GM12865 (cell line): Measurements from ENCODE around the gene LYRM1.

Experiments used
- DNase-seq: peaks from one replicate; pipeline ENCODE4 v3.0.0; 2010; ENCODE audit warnings: low read depth
- H3K4me3 ChIP-seq: 2 replicates; pipeline ENCODE4 v1.5.1; 2011; ENCODE audit warnings: mild to moderate bottlenecking, low read depth, low read length, control low read depth
- TF ChIP-seq, protein P1 (sequence below): IDR thresholded peaks from 2 replicates; pipeline ENCODE4 v1.5.1; 2011; ENCODE audit warnings: low read length, control low read depth, low read depth, inconsistent platforms; ENCODE audit not compliant: insufficient read depth; ENCODE audit errors: missing control alignments

The LYRM1 gene

DNA sequence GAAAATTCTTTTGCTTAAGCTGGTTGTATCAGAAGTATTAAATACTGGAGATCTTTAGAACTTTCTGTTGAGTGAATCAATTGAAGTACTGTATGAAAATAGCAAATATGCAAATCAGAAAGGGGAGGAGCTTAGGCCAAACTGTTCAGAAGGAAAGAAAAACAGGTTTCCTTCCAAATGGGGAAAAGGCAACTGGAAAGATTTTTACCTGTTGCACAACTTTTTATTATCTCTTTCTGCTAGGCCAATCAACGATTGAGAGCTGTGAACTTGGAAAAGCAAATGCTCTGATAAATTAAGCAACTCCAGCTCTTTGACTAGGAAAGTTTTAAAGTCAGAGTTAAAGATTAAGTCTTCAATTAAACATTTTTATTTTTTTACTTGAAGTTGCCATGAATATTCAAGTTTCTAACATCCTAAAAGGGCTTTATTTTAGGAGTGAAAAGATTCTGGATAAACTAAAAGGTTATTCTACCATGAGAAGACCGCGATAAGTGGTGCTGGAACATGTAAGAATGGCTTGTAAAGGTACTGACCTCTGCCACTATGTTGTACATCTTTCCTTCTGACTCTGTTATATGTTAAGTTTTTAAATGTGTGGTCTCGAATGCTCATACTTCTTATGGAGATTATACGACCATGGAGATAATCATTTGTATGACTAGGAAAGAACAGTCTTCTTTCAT, 16.9 kb upstream of the LYRM1 start:
- DNase-seq: no peak
- no peak overlapping the region for H3K4me3 ChIP-seq
- TF ChIP-seq, protein P1, sequence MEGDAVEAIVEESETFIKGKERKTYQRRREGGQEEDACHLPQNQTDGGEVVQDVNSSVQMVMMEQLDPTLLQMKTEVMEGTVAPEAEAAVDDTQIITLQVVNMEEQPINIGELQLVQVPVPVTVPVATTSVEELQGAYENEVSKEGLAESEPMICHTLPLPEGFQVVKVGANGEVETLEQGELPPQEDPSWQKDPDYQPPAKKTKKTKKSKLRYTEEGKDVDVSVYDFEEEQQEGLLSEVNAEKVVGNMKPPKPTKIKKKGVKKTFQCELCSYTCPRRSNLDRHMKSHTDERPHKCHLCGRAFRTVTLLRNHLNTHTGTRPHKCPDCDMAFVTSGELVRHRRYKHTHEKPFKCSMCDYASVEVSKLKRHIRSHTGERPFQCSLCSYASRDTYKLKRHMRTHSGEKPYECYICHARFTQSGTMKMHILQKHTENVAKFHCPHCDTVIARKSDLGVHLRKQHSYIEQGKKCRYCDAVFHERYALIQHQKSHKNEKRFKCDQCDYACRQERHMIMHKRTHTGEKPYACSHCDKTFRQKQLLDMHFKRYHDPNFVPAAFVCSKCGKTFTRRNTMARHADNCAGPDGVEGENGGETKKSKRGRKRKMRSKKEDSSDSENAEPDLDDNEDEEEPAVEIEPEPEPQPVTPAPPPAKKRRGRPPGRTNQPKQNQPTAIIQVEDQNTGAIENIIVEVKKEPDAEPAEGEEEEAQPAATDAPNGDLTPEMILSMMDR: no peak

DNA sequence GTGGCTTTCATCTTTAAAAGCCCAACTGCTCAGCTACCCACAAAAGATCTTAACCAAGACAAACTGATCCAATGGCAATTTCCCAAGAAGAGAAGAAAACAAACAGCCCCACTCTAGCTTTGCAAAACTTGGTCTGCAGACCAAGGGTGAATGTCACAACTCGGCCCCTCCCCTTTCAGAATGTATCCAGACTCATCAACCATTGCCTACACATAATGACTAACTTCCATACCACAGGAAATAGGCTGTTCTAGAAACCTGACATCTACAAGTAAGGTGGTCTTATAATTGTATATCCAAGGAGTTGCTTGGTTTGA, 16.4 kb upstream of the LYRM1 start:
- no peak for DNase-seq

DNA sequence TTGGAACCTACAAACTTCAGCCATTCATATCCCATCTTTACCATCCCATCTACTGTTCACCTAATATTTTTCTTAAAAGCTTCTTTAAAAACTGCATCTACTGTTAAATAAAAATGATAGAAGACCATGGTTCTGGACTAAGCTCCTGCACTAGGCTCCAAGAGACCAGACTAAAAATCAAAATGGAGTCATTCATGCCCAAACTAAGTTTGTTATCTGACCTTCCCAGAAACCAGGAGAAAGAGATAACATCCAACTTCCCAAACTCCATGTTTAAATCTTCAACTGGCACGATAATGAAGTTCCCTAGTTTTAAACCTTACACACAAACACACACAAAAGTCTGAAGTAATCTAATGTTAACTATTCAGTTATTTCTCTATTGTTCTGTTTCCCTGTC, 14.3 kb upstream of the LYRM1 start:
- DNase-seq: no peak
- TF ChIP-seq, protein P1: no peak
- H3K4me3 ChIP-seq: no peak overlapping the region

More for the DNA sequence above, 16.4 kb upstream of the LYRM1 start:
- H3K4me3 ChIP-seq: no peak overlapping the region
- TF ChIP-seq, protein P1: no peak

DNA sequence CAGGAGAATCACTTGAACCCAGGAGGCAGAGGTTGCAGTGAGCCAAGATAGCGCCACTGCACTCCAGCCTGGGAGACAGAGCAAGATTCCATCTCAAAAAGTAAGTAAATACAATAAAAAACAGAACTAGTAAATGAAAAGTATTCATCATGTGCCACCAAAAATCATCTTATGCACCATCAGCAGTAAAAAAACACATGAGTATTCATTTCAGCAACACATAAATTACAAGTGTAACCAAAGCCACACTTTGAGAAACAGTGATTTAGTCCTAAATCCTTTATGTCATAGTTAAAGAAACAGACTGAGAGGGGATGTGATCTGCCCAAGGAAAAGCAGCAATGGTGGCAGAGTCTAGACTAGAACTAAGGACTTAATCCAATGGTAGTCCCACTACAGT, 13.4 kb upstream of the LYRM1 start:
- H3K4me3 ChIP-seq: no peak overlapping the region
- TF ChIP-seq, protein P1: no peak
- DNase-seq: no peak

DNA sequence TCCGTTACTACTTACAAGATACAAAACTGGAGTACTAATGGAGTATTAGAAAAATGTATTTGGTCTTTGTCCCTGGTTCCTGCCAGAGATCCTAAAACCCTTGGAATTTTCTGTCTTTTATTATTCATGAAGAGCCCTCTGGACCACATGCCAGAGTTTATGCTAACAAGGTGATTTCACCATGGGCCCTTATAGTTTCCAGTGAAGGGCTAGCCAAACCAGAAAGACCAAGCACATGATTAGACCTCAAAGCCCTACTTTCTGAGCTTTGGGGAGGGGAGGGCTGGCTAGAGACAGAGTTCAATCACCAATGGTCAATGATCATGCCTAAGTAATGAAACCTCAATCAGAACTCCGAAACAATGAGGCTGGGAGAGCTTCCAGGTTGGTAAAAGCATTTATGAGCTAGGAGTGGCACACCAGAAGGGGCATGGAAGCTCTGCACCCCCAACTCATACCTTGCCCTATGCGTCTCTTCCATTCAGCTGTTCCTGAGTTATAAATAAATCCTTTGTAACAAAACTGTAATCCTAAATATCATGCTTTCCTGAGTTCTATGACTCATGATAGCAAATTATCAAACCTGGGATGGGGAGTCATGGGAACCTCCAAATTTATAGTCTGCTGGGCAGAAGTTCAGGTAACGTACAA, 10.8 kb upstream of the LYRM1 start:
- DNase-seq: no peak
- TF ChIP-seq, protein P1: no peak
- no peak overlapping the region for H3K4me3 ChIP-seq

DNA sequence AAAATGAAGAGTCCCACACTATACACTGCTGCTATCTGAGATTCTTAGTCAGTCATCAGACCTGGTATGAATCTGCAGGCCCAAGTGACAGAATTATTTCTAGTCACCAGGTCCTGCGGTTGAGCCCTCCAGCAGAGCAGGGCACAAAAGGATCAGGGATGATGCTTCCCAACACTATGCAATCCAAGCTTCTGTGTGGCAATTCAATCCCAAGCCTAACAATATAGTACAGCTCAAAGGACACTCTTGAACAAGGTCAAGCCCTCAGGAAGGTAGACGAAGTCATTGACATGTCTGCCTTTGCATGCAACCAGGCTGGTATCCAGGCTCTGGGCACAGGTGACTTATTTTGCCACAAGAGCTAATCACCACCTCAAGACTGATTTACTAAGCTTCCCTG, 6.2 kb upstream of the LYRM1 start:
- no peak for DNase-seq
- TF ChIP-seq, protein P1: no peak
- no peak overlapping the region for H3K4me3 ChIP-seq
